Activated CD4-positive, alpha-beta T cell treated with anti-CD3 and anti-CD28 coated beads for 1 hour (primary cell): ENCODE data around the gene ADPRM.

Source experiments
- DNase-seq: peaks from one replicate; pipeline ENCODE4 v3.0.0-alpha.2; 2020

Gene ADPRM

DNA sequence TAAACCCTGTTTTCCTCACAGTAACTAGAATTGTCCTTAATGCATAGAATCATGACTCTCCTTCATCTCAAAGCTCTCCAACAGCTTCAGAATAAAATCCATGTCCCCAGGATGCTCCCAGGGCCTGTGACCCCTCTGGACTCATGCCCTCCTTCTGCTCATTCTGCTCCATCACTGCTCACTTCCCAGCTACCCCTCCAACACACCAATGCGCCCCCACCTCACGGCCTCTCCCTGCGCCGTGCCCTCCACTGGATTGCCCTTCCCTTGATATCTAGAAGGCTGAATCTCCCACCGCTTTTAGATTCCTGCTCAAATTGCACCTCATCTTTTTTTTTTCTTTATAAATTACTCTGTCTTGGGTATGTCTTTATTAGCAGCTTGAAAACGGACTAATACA is 45.0 kb downstream of the ADPRM start:
- no peak for DNase-seq

GRCh38 chr17:10743316-10744009 is 46.1 kb downstream of the ADPRM start:
- DNase-seq, result no peak

GRCh38 chr17:10744501-10745000 is 47.2 kb downstream of the ADPRM start:
- DNase-seq, result no peak

DNA sequence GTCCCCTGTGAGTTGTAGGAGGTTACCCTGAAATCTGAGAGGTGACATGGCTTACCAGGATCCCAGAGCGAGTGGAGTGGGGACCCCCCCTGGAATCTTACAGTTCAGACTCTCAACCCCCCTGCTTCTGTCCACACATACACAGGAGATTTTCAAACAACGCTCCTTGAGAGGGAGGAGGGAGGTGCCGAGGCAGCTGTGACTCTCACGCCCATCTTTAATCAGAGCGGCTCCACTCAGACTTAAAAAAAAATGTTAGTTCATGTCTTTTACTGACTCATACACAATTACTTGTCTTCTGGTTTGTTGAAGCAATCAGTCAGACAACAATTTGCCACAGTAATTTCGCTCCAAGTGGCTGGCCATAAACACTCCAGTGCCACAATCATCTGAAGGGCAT is 47.8 kb downstream of the ADPRM start:
- DNase-seq, result no peak

GRCh38 chr17:10748531-10749181 is 51.3 kb downstream of the ADPRM start:
- DNase-seq, result no peak

- no peak for DNase-seq
These were observed 52.8 kb downstream of the ADPRM start for GRCh38 chr17:10750210-10750609.

GRCh38 chr17:10751563-10751962 is 54.2 kb downstream of the ADPRM start:
- DNase-seq, result no peak

GRCh38 chr17:10752696-10753095 is 55.3 kb downstream of the ADPRM start:
- DNase-seq, result no peak

DNA sequence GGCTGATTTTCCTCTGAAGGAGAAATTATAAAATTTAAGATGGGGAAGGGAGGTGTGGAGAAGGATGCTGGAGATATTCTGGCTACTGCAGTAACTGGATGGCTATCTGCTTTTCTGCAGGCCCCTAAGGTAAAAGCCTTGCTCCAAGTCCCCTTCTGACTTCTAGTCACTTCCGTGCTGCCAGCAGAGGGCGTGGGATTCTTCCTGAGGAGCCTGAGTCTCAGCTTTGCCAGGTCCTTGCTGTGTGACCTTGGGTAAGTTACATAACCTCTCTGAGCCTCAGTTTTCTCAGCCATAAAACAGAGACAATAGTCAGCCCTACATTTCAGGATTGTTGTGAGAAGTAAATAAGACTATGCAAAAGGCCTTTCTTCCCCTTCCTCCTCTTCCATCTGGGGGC is 56.7 kb downstream of the ADPRM start:
- DNase-seq, result no peak

- DNase-seq, result no peak
These were observed 57.6 kb downstream of the ADPRM start for GRCh38 chr17:10754861-10755591.

- no peak for DNase-seq
These were observed 58.3 kb downstream of the ADPRM start for GRCh38 chr17:10755592-10756127.

DNA sequence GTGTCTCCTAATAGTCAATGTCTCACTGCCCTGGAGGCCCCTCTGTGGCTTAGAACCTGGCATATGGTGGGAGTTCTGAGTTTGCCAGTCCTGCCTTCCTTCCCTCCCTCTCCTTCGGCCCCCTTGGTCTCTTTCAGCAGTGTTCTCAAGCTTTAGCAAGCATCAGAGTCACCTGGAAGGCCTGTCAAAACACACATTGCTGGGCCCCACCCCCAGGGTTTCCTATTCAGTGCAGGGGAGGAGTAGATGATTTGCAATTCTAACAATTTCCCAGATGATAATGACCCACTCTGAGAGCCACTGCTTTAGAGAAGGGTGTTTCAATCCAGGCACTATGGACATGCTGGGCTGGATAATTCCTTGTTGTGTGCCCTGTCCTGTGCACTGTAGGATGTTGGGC is 58.8 kb downstream of the ADPRM start:
- DNase-seq, result no peak

- DNase-seq, result no peak
These were observed 59.2 kb downstream of the ADPRM start for GRCh38 chr17:10756619-10757018.

GRCh38 chr17:10757067-10757466 is 59.7 kb downstream of the ADPRM start:
- no peak for DNase-seq

GRCh38 chr17:10757647-10758046 is 60.3 kb downstream of the ADPRM start:
- no peak for DNase-seq

DNA sequence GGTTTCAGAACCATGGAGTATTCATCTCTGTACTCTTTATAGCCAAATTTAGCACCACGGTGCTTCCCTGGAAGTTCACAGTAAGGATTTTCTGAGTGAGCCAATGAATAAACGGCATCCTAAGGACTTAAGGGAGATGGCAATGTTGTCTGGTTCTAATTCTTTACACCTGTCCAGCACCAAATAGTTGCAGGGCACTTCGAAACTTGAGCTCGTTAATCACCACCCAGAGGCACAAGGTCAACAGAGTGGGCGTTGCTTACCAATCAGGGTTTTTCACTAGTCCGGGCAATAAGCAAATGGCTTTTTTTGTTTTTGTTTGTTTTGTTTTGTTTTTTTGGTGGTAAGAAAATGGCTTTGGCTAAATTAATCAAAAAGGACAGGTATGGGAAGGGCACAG is 60.7 kb downstream of the ADPRM start:
- no peak for DNase-seq
